AG10803 (cell line): ENCODE results near the gene BCAS3.

Experiments used
- DNase-seq: peaks from one replicate; pipeline ENCODE4 v3.0.0; 2010; ENCODE audit warnings: low read depth
- H3K4me3 ChIP-seq: 2 replicates; pipeline ENCODE4 v1.5.1; 2011; ENCODE audit warnings: mild to moderate bottlenecking, low read length, control low read depth
- TF ChIP-seq, protein P1 (sequence below): conservative IDR thresholded peaks from 2 replicates; pipeline ENCODE4 v1.5.1; 2011; ENCODE audit warnings: mild to moderate bottlenecking, low read length, control low read depth, inconsistent platforms

The BCAS3 gene

DNA sequence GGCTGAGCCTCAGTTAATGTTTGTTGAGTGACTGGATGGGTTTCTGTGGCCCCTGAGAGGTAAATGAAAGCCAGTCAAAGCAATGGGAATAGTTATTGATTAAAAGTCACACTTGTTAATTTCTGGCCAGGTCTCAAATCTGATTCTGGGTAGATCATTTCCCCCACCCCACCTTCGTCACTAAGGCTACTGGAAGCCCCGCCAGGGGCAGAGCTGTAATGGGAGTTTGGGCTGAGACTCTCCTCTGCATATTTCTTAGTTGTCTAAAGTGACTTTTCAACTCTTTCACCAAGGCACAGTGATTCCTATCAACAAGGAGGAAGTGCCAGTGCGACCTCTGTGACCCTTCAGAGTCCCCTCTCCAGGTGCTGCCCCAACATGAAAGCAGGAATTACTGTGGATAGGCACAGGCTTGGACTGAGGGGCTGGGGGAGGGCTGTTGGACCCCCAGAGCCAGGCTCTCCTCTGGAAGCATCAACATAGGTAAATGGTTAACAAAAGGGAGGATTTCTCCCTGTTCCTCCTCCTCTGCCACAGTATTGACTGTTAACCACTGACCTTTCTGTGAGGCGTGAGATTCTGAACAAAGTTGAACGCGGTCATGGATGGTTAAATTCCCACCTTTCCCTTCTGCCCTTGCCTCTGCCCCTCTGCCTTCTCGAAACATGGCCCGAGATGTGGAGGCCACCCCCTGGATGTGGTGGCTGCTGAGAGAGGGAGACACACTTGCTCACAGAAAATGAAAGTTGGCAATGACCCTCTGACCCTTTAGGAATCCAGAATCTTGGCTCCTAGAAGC, 701.2 kb downstream of the BCAS3 start:
- H3K4me3 ChIP-seq, result no peak overlapping the region
- TF ChIP-seq, protein P1, sequence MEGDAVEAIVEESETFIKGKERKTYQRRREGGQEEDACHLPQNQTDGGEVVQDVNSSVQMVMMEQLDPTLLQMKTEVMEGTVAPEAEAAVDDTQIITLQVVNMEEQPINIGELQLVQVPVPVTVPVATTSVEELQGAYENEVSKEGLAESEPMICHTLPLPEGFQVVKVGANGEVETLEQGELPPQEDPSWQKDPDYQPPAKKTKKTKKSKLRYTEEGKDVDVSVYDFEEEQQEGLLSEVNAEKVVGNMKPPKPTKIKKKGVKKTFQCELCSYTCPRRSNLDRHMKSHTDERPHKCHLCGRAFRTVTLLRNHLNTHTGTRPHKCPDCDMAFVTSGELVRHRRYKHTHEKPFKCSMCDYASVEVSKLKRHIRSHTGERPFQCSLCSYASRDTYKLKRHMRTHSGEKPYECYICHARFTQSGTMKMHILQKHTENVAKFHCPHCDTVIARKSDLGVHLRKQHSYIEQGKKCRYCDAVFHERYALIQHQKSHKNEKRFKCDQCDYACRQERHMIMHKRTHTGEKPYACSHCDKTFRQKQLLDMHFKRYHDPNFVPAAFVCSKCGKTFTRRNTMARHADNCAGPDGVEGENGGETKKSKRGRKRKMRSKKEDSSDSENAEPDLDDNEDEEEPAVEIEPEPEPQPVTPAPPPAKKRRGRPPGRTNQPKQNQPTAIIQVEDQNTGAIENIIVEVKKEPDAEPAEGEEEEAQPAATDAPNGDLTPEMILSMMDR, result no peak
- DNase-seq, result no peak

DNA sequence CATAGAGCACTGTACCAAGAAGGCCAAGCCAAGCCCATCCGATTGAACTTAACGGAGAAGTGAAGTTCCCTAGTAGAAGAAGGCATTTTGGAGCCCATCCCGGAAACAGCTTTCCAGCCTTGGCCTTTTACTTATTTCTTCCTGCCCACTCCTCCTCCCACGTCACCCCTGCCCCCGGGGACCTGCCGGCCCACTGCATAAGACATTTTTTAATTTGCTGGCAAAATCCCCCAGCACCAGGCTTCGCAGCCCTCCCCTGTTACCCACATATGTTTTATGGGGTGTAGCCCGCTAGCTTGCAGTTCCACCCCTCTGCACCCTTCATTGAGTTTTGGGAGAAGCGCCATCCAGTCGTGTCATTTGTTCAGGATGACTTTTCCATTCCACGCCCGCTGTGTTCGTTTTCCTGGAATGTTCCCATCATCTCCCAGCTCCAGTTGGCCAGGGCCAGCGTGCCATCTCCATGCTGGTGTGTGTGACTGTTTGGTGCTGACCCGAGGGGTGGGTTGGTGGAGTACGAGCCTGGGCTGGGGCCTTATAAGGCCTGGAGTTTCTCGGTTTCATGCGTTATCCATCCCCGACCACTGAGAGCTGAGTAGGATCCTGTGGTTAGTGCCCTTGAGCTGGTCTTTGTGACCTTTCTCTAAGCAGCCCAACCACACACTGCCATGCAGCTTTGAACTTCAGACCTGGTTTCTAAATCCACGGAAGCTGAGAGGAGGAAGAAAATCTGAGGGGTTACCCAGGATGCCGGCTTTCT, 702.0 kb downstream of the BCAS3 start:
- TF ChIP-seq, protein P1, result no peak
- no peak for DNase-seq
- no peak overlapping the region for H3K4me3 ChIP-seq

DNA sequence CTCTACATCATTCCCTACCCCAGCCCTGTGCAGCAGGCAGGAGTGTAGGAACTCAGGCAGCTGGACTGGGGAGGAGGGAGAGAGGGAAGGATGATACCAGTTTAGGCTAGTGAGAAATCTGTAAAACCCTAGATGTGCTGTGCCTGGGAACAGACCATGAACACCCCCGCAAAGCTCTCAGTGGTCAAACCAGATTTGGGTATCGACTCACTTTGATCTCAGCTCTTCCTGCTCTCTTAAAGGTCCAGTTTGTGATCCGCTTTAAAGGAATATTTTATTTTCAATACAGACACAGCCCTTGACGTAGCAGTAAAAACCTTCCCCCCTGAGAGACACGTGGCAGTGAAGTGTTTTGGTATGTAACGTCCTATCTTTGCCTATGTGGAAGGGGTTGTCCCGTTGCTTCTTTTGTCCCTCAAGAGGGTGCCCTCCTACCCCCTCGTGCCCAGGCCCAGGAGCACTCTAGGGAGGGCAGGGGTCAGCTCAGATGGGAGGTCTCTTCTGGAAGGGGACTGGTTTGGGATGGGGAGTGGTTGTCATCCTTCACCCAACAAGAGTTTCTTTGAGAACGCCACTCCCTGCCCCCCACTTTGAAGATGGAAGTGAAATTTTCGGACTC, 702.7 kb downstream of the BCAS3 start:
- no peak for DNase-seq
- TF ChIP-seq, protein P1, result no peak
- H3K4me3 ChIP-seq, result no peak overlapping the region

DNA sequence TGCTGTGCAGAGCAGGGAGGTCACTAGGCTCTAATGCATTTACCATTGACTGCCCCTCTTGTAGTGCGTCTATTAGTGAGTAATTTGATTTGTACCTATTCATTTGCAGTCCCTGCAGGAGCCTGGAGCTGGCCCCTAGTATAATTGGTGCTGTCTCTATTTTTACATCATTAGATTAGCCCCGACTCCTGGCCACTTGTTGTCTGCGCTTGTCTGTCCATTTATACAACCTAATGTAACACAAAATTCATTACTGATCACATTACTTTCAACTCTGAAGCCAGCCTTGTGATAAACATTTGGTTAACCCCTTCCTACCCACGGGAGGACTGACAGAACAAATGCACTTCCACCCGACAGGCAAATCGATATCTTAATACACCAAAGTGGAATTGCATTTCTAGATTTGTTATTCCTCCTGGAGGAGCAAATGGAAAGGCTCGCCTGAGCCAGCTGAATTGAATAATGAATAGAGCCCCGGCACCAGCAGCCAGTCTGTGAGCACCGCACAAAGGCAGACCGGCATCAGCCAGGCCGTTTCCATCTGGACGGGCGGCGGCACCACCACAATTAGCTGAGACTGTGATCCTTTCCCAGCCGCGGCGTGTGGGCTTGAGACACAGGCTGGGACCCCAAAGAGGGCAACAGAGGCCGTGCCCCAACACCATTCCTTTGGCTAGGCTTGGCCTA, 703.3 kb downstream of the BCAS3 start:
- H3K4me3 ChIP-seq, result no peak overlapping the region
- TF ChIP-seq, protein P1, result no peak
- no peak for DNase-seq

DNA sequence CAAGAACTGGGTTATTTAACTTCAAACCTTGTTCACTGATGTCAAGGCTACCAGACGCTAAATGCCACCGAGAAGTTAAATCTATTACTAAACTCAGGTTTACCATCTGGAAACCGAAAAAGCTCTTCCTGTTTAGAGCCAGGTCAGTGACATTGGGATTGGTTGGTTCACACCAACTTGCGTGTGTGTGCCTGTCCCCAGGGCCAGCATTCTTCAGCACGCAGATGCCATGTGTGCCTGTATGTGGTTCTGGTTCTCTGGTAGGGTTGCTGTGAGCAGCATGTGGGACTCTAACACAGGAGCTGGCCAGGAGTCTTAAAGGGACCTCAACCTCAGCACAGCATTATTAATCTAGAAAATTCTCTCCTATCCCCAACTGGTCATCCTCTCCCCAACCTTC, 703.9 kb downstream of the BCAS3 start:
- no peak overlapping the region for H3K4me3 ChIP-seq
- TF ChIP-seq, protein P1, result no peak
- peak; percentile 38 for DNase-seq

DNA sequence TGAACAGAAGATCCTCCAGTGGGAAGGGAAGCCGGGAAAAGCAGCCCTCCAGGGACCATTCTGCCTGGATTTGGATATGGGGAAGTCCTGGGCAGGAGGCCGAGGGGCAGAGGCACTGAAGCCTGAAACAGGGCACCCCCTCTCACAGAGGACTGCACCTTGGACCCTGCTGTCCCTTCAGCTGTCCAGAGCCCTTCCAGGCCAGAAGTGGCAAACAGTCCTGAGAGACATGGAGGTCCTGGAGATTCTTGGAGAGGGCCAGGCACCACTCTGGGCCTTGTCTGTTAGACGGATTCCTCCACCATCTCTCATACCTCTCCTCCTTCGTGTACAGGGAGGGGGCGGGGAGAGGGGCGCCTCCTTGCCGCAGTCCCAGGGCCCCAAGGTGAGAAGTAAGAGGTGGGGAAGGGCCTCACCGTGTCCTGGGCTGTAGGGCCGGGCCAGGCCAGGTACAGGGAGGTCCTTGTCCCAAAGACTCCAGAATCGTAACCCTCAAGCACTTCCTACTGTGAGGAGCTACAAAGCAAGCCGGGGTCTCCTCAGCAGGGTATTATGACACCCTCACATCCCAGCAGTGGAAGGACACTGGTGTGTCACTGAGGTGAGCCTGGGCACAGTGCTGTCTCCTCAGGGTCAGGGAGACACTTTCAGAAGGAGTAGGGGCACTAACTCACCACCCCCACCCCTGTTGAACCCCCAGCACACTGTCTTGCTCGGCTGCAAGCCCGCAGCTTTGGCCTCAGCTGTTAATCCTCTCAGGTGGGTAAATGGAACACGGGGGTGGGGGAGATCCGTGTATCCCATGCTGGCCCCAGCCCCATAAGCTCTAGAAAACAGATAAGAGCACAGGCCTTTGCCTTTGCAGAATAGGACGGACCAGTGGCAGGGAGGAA, 705.4 kb downstream of the BCAS3 start:
- H3K4me3 ChIP-seq, result no peak overlapping the region
- DNase-seq, result no peak
- TF ChIP-seq, protein P1, result no peak
